ENCODE results near the gene C16orf90. TPM values are rescaled to one million over a fixed set of nuclear protein-coding genes. Genes with fewer than 3 reads are reported as not detected.

The C16orf90 gene
- total RNA-seq, 1 donor from 2014 or later, result not detected

DNA sequence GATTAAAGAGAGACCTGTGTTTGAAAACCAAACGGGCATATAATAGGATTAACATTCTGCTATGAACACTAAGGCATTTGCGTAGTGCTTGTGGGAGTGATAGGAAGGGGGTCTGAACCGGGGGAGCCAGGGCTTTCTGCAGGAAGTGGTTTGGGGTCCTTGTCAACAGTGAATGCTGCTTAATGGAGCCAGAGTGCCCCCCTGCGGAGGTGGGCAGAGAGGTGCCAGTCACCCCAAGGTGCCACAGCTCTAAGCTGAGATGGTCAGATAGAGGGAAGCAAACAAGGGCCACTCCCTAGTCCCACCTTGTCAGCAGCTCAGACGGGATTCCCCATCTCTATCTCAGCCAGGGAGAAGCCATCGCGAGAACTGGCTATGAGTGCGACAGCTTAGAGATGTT lies 34.1 kb downstream of the C16orf90 start:
- no peaks in the 10 kb centered on the region for H3K9me3 Mint-ChIP-seq
- peaks cover 43% of the 10 kb centered on the region for H3K4me1 Mint-ChIP-seq (ENCODE audit: unreplicated experiment)
- no peak for DNase-seq (ENCODE audit: extremely low spot score, unreplicated experiment)
- H3K27ac Mint-ChIP-seq, result peak overlapping the region; percentile 64
- TF ChIP-seq, protein P1, sequence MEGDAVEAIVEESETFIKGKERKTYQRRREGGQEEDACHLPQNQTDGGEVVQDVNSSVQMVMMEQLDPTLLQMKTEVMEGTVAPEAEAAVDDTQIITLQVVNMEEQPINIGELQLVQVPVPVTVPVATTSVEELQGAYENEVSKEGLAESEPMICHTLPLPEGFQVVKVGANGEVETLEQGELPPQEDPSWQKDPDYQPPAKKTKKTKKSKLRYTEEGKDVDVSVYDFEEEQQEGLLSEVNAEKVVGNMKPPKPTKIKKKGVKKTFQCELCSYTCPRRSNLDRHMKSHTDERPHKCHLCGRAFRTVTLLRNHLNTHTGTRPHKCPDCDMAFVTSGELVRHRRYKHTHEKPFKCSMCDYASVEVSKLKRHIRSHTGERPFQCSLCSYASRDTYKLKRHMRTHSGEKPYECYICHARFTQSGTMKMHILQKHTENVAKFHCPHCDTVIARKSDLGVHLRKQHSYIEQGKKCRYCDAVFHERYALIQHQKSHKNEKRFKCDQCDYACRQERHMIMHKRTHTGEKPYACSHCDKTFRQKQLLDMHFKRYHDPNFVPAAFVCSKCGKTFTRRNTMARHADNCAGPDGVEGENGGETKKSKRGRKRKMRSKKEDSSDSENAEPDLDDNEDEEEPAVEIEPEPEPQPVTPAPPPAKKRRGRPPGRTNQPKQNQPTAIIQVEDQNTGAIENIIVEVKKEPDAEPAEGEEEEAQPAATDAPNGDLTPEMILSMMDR (conservative IDR thresholded peaks at IDR 0.05), result no peak
- H3K27me3 Mint-ChIP-seq, result no peaks in the 10 kb centered on the region
- peaks cover 4% of the 10 kb centered on the region for H3K36me3 Mint-ChIP-seq
- H3K4me3 Mint-ChIP-seq, result peak overlapping the region; percentile 16

GRCh38 chr16:3460585-3460984 lies 34.7 kb downstream of the C16orf90 start:
- peaks cover 4% of the 10 kb centered on the region for H3K36me3 Mint-ChIP-seq

GRCh38 chr16:3460121-3460520 lies 35.2 kb downstream of the C16orf90 start:
- DNase-seq (ENCODE audit: extremely low spot score, unreplicated experiment), result no peak
- Mint-ChIP-seq H3K4me3 (peak overlapping the region; percentile 81), H3K36me3 (peaks cover 4% of the 10 kb centered on the region), H3K9me3 (no peaks in the 10 kb centered on the region), H3K27ac (peak overlapping the region; percentile 64), H3K27me3 (no peaks in the 10 kb centered on the region), H3K4me1 (ENCODE audit: unreplicated experiment) (peaks cover 45% of the 10 kb centered on the region)
- TF ChIP-seq, protein P1 (conservative IDR thresholded peaks at IDR 0.05), result no peak

More at GRCh38 chr16:3460585-3460984, 34.7 kb downstream of the C16orf90 start:
- no peaks in the 10 kb centered on the region for H3K27me3 Mint-ChIP-seq
- peak overlapping the region; percentile 64 for H3K27ac Mint-ChIP-seq
- no peaks in the 10 kb centered on the region for H3K9me3 Mint-ChIP-seq
- H3K4me3 Mint-ChIP-seq, result peak overlapping the region; percentile 16
- H3K4me1 Mint-ChIP-seq (ENCODE audit: unreplicated experiment), result peaks cover 45% of the 10 kb centered on the region
- DNase-seq (ENCODE audit: extremely low spot score, unreplicated experiment), result no peak
- TF ChIP-seq, protein P1 (conservative IDR thresholded peaks at IDR 0.05), result no peak

GRCh38 chr16:3459401-3460090 lies 35.7 kb downstream of the C16orf90 start:
- H3K27ac Mint-ChIP-seq, result peak overlapping the region; percentile 64
- H3K4me3 Mint-ChIP-seq, result peak overlapping the region; percentile 81

GRCh38 chr16:3458852-3459361 lies 36.4 kb downstream of the C16orf90 start:
- TF ChIP-seq, protein P1 (conservative IDR thresholded peaks at IDR 0.05), result no peak
- peaks cover 4% of the 10 kb centered on the region for H3K36me3 Mint-ChIP-seq
- H3K9me3 Mint-ChIP-seq, result no peaks in the 10 kb centered on the region
- H3K27me3 Mint-ChIP-seq, result no peaks in the 10 kb centered on the region
- peak overlapping the region; percentile 81 for H3K4me3 Mint-ChIP-seq
- DNase-seq (ENCODE audit: extremely low spot score, unreplicated experiment), result no peak
- peaks cover 38% of the 10 kb centered on the region for H3K4me1 Mint-ChIP-seq (ENCODE audit: unreplicated experiment)
- peak overlapping the region; percentile 64 for H3K27ac Mint-ChIP-seq

More at GRCh38 chr16:3459401-3460090, 35.7 kb downstream of the C16orf90 start:
- Mint-ChIP-seq H3K4me1 (ENCODE audit: unreplicated experiment) (peaks cover 45% of the 10 kb centered on the region), H3K9me3 (no peaks in the 10 kb centered on the region), H3K27me3 (no peaks in the 10 kb centered on the region), H3K36me3 (peaks cover 4% of the 10 kb centered on the region)
- no peak for DNase-seq (ENCODE audit: extremely low spot score, unreplicated experiment)
- TF ChIP-seq, protein P1 (conservative IDR thresholded peaks at IDR 0.05), result no peak
